NB4 (cell line): Measurements from ENCODE around the gene WASHC2C.
"Not testable (repeated sequence)": the region's sequence is repeated elsewhere in the genome, so short reads cannot be mapped to it uniquely, and the experiment has no call there.

Experiments
- DNase-seq: peaks from one replicate; pipeline ENCODE4 v3.0.0; 2010; ENCODE audit warnings: low read depth
- H3K4me3 ChIP-seq: one replicate; pipeline ENCODE4 v1.5.1; 2011; ENCODE audit warnings: mild to moderate bottlenecking, low read depth, low read length, moderate library complexity
- MAX ChIP-seq: IDR thresholded peaks from 2 replicates; pipeline ENCODE4 v1.6.1; 2011; ENCODE audit warnings: low read depth, low read length
- MYC ChIP-seq: IDR thresholded peaks from 2 replicates; pipeline ENCODE4 v1.6.1; 2011; ENCODE audit warnings: low read depth, low read length
- POLR2A ChIP-seq: IDR thresholded peaks from 2 replicates; pipeline ENCODE4 v1.6.1; 2011; ENCODE audit warnings: mild to moderate bottlenecking; ENCODE audit not compliant: insufficient read length; ENCODE audit errors: extremely low read depth
- TF ChIP-seq, protein P1 (sequence below): IDR thresholded peaks from one replicate; pipeline ENCODE4 v1.5.1; 2012; ENCODE audit warnings: low read depth, low read length

WASHC2C gene

DNA sequence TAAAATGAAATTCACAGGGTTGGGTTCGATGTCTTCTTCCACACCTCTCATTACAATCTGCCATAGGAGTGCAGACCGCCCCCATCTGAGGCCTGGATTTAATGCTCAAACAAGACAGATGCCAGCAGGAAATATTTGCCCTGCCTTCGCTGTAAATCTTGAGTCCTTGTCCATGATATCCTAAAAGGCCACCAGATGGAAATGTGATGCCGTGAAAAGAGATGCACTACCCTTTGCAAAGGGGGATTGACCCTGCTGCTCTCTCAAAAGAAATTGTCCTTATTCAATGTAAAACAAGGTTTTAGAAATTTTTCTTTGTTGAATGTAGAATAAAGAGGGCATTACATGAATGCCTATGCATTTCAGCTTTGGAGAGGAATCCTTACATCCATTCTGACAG lies 82.8 kb downstream of the WASHC2C start:
- H3K4me3 ChIP-seq: no peak overlapping the region
- DNase-seq: peak; percentile 13
- no peak for TF ChIP-seq POLR2A

GRCh38 chr10:45811075-45811474 lies 84.0 kb downstream of the WASHC2C start:
- no peak for TF ChIP-seq POLR2A
- TF ChIP-seq, protein P1, sequence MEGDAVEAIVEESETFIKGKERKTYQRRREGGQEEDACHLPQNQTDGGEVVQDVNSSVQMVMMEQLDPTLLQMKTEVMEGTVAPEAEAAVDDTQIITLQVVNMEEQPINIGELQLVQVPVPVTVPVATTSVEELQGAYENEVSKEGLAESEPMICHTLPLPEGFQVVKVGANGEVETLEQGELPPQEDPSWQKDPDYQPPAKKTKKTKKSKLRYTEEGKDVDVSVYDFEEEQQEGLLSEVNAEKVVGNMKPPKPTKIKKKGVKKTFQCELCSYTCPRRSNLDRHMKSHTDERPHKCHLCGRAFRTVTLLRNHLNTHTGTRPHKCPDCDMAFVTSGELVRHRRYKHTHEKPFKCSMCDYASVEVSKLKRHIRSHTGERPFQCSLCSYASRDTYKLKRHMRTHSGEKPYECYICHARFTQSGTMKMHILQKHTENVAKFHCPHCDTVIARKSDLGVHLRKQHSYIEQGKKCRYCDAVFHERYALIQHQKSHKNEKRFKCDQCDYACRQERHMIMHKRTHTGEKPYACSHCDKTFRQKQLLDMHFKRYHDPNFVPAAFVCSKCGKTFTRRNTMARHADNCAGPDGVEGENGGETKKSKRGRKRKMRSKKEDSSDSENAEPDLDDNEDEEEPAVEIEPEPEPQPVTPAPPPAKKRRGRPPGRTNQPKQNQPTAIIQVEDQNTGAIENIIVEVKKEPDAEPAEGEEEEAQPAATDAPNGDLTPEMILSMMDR: no peak
- TF ChIP-seq MYC: no peak
- TF ChIP-seq MAX: no peak
- no peak overlapping the region for H3K4me3 ChIP-seq
- DNase-seq: peak; percentile 15

- DNase-seq, H3K4me3 ChIP-seq: not testable (repeated sequence)
These were observed 85.9 kb downstream of the WASHC2C start for GRCh38 chr10:45812959-45813358.

DNA sequence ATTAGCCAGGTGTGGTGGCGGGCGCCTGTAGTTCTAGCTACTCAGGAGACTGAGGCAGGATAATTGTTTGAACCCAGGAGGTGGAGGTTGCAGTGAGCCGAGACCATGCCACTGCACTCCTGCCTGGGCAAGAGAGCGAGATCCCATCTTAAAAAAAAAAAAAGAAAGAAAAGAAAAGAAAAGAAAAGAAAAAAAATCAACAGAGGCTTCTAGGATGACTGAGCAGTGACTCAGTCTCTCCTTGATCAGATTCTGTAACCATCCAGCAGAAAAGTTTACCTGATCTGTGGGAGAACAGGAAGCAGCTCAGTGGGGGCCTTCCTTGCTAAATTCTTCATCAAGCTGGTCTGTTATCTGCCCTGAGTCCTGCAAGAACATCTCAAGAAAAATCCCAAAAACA lies 87.1 kb downstream of the WASHC2C start:
- DNase-seq, H3K4me3 ChIP-seq: not testable (repeated sequence)

- H3K4me3 ChIP-seq: no peak overlapping the region
- no peak for DNase-seq
- TF ChIP-seq, protein P1: no peak
- TF ChIP-seq POLR2A (no peak), MYC (no peak), MAX (no peak)
These were observed 90.2 kb downstream of the WASHC2C start for GRCh38 chr10:45817130-45817859.

DNA sequence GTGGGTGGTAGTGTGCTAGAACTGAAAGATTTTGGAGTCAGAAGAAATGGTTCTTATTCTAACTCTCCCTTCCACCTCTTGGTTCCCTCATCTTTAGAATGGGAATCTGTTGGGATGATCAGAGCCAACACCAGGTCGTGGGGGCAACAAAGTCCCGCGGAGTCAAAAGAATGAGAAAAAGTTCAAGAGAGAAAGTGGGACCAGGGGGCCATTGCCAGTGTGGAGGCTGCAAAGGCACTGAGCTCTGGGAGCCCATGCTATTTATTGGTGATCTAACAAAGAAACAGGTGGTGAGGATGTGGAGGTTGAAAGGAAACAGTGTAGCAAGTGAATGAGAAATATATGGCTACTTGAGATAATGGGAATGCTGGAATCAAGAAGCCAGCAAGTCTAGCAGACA lies 90.8 kb downstream of the WASHC2C start:
- no peak for TF ChIP-seq POLR2A
- TF ChIP-seq, protein P1: no peak
- TF ChIP-seq MAX: no peak
- TF ChIP-seq MYC: no peak

DNA sequence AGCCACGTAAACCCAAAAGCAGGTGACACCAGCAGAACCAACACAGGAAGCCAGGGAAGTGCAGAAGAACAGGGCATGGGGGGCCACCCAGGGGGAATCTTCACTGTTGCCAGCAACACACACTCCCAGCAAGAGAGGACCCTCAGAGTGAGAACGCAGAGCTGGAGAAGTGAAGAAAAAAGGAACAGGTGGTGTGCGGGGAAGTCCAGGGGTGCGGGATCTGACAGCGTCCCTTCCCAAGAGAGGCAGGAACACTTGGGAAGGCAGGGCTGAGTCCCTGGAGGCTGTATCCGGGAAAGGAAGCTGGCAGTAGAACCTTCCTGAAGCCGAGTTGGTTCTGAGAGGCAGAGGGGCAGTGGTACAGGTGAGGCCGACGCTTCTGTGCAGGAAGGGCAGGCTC lies 92.5 kb downstream of the WASHC2C start:
- TF ChIP-seq MYC: no peak
- no peak for TF ChIP-seq POLR2A
- TF ChIP-seq MAX: no peak
- TF ChIP-seq, protein P1: no peak
- H3K4me3 ChIP-seq: no peak overlapping the region
- no peak for DNase-seq

More for the DNA sequence above, 90.8 kb downstream of the WASHC2C start:
- DNase-seq: no peak
- no peak overlapping the region for H3K4me3 ChIP-seq

- not testable (repeated sequence) for H3K4me3 ChIP-seq, DNase-seq
These were observed 93.2 kb downstream of the WASHC2C start for GRCh38 chr10:45820107-45820830.

- not testable (repeated sequence) for H3K4me3 ChIP-seq, DNase-seq
These were observed 95.9 kb downstream of the WASHC2C start for GRCh38 chr10:45822918-45823317.
